GOT3 (cell line): ENCODE results near the gene IFNL4.
"Not testable (repeated sequence)": the region's sequence is repeated elsewhere in the genome, so short reads cannot be mapped to it uniquely, and the experiment has no call there.

Source experiments
- DNase-seq: peaks from one replicate; lab custom pipeline; 2025; ENCODE audit warnings: mixed read lengths; lab: John Stamatoyannopoulos, UW

The IFNL4 gene

DNA sequence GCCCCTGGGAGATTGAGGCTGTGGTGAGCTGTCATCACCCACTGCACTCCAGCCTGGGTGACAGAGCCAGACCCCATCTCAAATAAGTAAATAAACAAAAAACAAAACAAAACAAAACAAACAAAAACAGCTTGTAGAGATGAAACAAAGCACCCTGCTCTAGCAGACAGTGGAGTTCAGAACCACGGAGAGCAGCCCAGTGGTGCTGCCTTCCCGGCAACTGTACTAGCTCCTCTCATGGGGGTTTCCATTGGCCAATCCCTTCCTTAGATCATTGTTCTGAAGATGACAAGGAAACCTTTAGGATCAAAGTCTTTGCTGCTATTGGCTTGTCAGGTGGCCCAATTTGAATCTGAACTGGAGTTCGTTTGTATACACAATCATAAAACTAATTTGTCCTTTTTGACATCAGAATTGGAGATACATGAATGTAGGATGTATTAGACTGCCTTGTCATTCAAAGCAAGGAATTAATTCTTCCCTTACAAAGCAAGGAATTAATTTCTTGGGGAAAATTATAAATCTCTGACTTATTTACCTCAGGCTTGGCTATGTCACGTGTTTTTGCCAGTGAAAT lies 24.9 kb downstream of the IFNL4 start:
- no peak for DNase-seq

DNA sequence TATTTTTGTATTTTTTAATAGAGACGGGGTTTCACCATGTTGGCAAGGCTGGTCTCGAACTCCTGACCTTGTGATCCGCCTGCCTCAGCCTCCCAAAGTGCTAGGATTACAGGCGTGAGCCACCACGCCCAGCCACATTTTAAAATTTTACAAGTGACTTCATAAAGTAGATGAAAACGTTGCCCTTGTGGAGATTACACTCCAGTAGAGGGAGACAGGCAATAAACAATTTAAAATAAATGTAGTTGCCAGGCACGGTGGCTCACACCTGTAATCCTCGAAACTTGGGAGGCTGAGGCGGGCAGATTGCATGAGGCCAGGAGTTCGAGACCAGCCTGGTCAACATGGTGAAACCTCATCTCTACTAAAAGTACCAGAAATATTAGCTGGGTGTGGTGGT lies 29.5 kb downstream of the IFNL4 start:
- not testable (repeated sequence) for DNase-seq

DNA sequence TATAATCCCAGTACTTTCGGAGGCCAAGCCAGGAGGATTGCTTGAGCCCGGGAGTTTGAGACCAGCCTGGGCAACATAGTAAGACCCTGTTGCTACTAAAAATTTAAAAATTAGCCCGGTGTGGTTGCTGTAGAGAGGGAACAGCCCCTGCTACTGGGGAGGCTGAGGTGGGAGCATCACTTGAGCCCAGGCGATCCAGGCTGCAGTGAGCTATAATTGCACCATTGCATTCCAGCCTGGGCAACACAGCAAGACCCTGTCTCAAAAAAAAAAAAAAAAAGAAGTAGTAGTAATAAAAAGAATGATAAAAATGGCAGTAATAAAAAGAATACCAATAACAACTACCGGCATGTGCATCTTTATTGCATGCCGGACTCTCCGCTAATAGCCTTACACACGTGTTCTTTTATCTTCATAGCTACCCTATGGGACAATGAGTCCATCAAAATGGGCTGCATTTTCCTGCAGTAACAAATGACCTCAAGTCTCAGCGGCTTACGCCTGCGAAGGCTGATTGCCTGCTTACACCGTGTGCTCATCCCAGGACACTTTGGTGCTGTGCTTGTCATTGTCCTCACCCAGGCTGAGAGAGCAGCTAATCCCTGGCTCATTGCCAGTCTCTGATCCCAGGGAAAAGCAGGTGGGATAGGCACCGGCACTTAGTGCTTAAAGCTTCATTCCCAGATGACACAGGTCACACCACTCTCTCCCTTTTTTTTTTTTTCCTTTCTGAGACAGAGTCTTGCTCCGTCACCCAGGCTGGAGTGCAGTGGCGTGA lies 30.2 kb downstream of the IFNL4 start:
- no peak for DNase-seq

GRCh38 chr19:39217094-39217493 lies 31.6 kb downstream of the IFNL4 start:
- DNase-seq, result no peak

DNA sequence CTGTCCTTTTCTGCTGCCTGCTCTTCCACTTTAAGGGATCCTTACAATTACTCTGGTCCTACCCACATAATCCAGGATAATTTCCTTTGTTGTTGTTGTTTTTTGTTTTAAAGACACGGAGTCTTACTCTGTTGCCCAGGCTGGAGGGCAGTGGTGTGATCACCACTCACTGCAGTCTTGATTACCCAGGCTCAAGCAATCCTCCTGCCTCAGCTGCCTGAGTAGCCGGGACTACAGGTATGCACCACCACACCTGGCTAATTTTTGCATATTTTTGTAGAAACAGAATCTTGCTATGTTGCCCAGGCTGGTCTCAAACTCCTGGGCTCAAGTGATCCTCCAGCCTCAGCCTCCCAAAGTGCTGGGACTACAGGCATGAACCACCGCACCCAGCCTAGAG lies 33.3 kb downstream of the IFNL4 start:
- DNase-seq, result not testable (repeated sequence)

DNA sequence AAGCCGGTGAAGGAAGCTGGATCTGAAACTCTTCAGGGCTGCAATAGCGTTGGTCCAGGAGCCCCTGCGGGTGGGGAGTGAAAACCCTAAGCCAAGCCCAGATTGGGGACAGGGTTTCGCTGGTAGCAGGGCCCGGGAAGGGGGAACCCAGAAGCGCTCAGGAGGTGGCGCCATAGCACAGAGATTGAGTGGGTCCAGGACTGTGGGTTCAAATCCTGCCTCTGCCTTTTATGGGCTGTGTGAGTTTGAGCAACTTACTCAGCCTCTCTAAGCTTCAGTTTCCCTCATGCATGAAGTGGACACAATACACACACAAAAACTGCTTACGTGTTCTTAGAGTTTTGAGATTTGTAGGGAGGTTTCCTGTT lies 36.3 kb downstream of the IFNL4 start:
- no peak for DNase-seq

DNA sequence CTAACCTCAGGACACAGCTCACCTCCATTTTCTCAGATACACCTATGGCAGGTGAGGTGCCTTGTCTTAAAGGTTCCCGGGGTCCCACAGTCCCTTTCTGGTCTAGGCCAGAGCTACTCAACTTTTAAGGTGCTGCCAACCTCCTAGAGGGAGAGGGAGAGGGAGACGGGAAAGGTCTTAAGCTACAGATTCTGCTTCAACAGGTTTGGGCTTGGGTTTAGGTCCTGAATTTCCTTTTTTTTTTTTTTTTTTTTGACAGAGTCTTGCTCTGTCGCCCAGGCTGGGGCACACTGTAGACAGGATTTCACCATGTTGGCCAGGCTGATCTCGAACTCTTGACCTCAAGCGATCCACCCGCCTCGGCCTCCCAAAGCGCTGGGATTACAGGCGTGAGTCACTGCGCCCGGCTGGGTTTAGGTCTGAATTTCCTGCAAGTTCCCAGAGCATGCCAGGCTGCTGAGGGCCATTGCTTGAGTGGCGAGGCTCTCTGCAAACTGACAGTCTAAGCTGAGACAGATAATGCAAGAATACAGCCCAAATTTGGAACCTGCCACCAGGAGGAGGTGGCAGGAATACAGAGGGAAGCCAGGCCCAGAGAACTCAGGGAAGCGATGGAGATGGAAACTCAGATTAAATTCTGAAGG lies 36.8 kb downstream of the IFNL4 start:
- no peak for DNase-seq

- no peak for DNase-seq
Measured at GRCh38 chr19:39209196-39209595, 39.5 kb downstream of the IFNL4 start.

DNA sequence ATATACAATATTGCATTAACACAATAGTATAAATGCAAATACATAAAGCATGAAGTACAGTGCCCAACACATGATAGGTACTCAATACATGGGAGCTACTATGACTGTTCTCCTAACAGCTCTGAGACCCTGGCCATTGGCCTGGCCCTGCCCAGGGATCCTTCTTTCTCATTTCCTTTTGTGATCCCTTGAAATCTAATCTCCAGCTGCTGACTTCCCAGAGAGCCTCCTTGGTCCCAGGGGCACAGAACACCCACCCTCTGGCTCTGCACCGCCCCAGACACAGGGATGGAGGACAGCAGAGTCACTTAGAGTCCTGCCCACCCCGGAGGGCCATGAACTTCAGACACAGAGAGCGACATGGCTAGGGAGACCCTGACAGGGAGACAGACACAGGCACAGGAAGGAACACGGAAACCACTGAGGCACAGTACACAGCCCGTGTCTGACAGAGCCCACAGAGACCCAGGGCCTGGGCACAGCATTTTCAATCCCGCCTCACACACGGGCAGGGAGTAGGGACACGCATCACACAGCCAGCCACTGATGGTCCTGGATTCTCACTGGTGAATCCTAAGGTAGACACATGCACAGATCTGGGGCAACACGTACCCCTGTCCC lies 40.4 kb downstream of the IFNL4 start:
- DNase-seq, result no peak

DNA sequence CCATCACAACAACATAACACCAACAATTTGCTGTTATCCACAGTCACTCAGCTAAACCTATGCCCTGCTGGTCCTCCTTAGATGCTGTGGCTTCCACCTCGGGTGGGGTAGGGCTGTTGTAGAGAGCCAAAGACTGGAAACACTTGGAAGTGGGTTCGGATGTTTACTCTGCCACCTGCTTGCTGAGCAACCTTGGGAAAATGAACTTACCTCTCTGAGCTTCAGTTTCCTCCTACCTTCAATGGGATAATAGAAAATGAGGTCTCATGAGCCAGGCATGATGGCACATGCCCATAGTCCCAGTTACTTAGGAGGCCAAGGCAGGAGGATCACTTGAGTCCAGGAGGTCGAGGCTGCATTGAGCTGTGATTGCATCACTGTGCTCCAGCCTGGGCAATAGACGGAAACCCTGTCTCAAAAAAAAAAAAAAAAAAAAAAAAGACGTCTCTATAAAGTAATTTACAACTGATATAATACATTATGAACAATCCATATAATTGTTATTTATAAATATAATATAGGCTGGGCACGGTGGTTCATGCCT lies 41.3 kb downstream of the IFNL4 start:
- no peak for DNase-seq

DNA sequence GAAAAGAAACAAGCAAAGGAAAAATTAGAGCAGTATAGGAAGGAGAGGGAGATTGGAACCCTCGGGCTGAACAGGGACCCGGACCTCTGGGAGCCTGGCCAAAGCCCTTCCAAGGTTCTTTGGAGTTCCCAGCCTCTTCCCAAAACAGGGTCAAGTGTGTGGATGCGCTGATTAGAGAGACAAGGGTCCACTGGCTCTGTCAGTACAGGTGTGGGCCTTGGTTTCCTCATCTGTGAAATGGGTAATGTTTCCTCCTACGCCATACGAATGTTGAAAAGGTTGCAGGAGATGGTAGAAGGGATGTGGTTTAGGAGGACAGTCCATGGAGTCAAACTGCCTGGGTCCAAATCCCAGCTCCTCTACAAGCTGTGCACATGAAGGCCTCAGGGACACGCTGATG lies 42.5 kb downstream of the IFNL4 start:
- DNase-seq, result no peak

GRCh38 chr19:39205449-39205764 lies 43.2 kb downstream of the IFNL4 start:
- DNase-seq, result no peak

- DNase-seq, result no peak
Measured at GRCh38 chr19:39203372-39204341, 45.0 kb downstream of the IFNL4 start, which contains the start of gene SYCN. SYCN (minus strand) TSS chr19:39204263; CDS start chr19:39204254, 9 bp downstream.

GRCh38 chr19:39202998-39203355 lies 45.7 kb downstream of the IFNL4 start:
- no peak for DNase-seq

DNA sequence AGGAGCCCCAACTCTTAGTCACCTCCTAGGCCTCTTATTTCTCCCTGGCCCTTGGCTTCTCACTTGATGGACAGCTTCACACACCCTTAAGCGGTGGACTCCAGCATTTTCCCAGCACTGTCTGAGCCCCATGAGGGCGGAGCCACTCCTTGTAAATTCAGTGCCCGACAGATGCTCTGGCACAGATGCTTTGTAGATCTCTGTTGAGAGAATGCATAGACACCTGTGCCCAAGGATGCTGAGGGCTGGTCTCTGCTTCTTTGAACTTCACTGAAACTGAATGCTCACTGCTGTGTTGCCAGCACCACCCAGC lies 47.9 kb downstream of the IFNL4 start:
- DNase-seq, result no peak

DNA sequence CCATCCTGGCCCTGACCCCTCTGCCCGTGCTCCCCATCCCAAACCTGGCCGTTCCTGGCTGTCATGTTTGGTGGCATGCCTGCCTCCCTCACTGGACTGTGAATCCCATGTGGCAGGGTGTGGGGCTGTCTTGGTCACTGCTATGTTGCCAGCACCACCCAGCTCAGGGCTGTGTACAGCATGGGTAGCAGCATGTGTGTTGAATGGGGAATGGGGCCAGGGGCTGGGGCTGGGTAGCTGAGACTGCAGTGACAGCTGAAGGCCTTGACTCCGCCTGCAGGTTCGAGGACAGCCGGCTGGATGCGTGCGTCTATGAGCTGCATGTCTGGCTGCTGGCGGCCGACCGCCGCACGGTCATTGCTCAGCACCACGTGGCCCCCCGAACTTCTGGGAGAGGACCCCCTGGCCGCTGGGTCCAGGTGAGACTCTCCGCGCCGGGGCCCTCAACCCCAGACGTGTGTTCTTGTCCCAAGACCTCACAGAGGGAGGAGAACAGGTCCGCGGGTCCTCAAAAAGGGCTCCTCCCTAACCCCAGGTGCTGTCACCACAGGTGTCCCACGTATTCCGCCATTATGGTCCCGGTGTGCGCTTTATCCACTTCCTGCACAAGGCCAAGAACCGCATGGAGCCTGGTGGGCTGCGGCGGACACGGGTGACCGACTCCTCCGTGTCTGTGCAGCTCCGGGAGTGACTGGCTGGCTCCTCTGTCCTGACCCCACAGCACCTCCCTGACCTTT lies 48.4 kb downstream of the IFNL4 start:
- no peak for DNase-seq

GRCh38 chr19:39199025-39199424 lies 49.6 kb downstream of the IFNL4 start:
- no peak for DNase-seq

DNA sequence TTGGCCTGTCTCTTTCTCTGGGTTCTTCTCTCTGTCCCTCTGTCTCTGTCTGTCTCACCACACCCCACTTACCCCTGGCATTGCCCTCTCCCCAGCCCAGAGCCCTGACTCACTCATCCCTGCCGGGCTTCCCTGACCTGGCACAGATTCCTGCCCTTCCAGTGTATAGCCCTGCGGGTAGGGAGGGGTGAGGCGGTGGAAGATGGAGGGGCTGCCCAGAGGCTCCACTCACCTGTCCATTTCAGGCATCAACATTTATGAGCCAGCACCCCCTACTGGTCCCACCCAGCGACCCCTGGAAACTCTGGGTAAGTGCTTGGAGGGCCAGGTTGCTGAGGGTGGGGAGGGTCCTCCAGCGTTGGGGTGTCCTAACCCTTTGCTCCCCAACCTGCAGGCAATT lies 50.8 kb downstream of the IFNL4 start:
- DNase-seq, result no peak

- DNase-seq, result no peak
Measured at GRCh38 chr19:39196860-39197562, 51.6 kb downstream of the IFNL4 start, which contains the start of gene NCCRP1. NCCRP1 (plus strand) TSS chr19:39196964; CDS start chr19:39196983, 19 bp downstream.

DNA sequence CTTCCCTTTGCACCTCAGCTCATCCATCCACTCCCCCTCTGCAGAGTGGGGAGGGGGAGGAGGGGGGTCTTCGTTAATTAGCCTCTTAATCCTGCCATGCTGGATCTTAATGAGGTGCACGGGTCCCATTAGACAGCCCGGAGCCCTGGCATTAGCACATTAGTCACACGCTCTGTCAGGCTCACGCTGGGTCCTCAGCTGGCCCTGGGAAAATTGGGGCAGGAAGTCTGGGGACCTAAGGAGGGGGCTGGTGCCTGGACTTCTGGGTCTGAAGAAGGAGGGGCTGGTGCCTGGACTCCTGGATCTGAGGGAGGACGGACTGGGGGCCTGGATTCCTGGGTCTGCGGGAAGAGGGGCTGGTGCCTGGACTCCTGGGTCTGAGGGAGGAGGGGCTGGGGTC lies 52.3 kb downstream of the IFNL4 start:
- DNase-seq, result no peak
